Measurements from ENCODE around the gene ANK3.

Gene ANK3

GRCh38 chr10:60409202-60409601, 19.5 kb upstream of the ANK3 start:
- ChIA-PET CTCF (interaction anchor here (1.4 kb wide), 1 partner anchor 199 kb away, joined by 3 read pairs; no protein-coding TSS in a partner anchor), POLR2A (no interaction called here)
- Histone ChIP-seq H3K9me3 (ENCODE audit: control insufficient read depth, insufficient read depth, low read depth, low read length) (no peaks in the 10 kb centered on the region), H3K27ac (ENCODE audit: extremely low read depth, low read depth, low read length) (no peak overlapping the region), H3K4me3 (ENCODE audit: low read depth, low read length) (no peak overlapping the region), H3K4me1 (ENCODE audit: control insufficient read depth, insufficient read depth, low read length) (no peaks in the 10 kb centered on the region), H3K36me3 (ENCODE audit: control insufficient read depth in 2 of 2, insufficient read depth in 1 of 2, low read length in 2 of 2) (no peaks in the 10 kb centered on the region)
- no peak for TF ChIP-seq ATF2 (tag by site-specific recombination; IDR thresholded peaks at IDR 0.05; ENCODE audit: low read depth)
- no peak for TF ChIP-seq BCL11B (tag by site-specific recombination; IDR thresholded peaks at IDR 0.05; ENCODE audit: low read depth)
- no peak for TF ChIP-seq KLF1 (tag by site-specific recombination; IDR thresholded peaks at IDR 0.05)
- TF ChIP-seq ZBTB8A (tag by site-specific recombination; IDR thresholded peaks at IDR 0.05): no peak
- TF ChIP-seq ZNF549 (tag by site-specific recombination; IDR thresholded peaks at IDR 0.05): no peak
- no peak for TF ChIP-seq ZNF311 (tag by site-specific recombination; IDR thresholded peaks at IDR 0.05; ENCODE audit: borderline replicate concordance)
- no peak for TF ChIP-seq ZNF16 (tag by site-specific recombination; IDR thresholded peaks at IDR 0.05; ENCODE audit: low read depth)
- no peak for TF ChIP-seq ZBTB21 (tag by site-specific recombination; IDR thresholded peaks at IDR 0.05)
- no peak for TF ChIP-seq TSHZ1 (tag by site-specific recombination; IDR thresholded peaks at IDR 0.05; ENCODE audit: borderline replicate concordance)
- no peak for TF ChIP-seq ZNF664 (tag by site-specific recombination; IDR thresholded peaks at IDR 0.05)
- no peak for TF ChIP-seq PRDM1 (tag by site-specific recombination; IDR thresholded peaks at IDR 0.05)
- no peak for TF ChIP-seq ZEB2 (tag by site-specific recombination; IDR thresholded peaks at IDR 0.05)
- no peak for TF ChIP-seq KLF17 (tag by site-specific recombination; IDR thresholded peaks at IDR 0.05)
- TF ChIP-seq ZNF155 (tag by site-specific recombination; IDR thresholded peaks at IDR 0.05): no peak
- TF ChIP-seq MYNN (tag by site-specific recombination; IDR thresholded peaks at IDR 0.05; ENCODE audit: borderline replicate concordance): no peak
- no peak for TF ChIP-seq ZBTB49 (tag by site-specific recombination; IDR thresholded peaks at IDR 0.05; ENCODE audit: low read depth)
- no peak for TF ChIP-seq SALL2 (tag by site-specific recombination; IDR thresholded peaks at IDR 0.05; ENCODE audit: borderline replicate concordance)
- no peak for TF ChIP-seq ZNF114 (tag by site-specific recombination; IDR thresholded peaks at IDR 0.05)
- no peak for TF ChIP-seq ZNF132 (tag by site-specific recombination; IDR thresholded peaks at IDR 0.05; ENCODE audit: borderline replicate concordance)
- no peak for TF ChIP-seq HOXA7 (CRISPR knock-in tag; IDR thresholded peaks at IDR 0.05; ENCODE audit: borderline replicate concordance)
